GM06990 (cell line): Measurements from ENCODE around the gene CIRBP.
"Not testable (repeated sequence)": the region's sequence is repeated elsewhere in the genome, so short reads cannot be mapped to it uniquely, and the experiment has no call there.

Source experiments
- DNase-seq: peaks from one replicate; pipeline ENCODE4 v3.0.0-alpha.2; 2011; ENCODE audit not compliant: insufficient read length; ENCODE audit errors: extremely low read depth
- H3K27me3 ChIP-seq: replicated peaks from 2 replicates; pipeline ENCODE4 v1.6.0; 2011; ENCODE audit warnings: low read length; ENCODE audit not compliant: control insufficient read depth, insufficient read depth
- H3K36me3 ChIP-seq: 2 replicates; pipeline ENCODE4 v1.5.1; 2011; ENCODE audit warnings: low read length; ENCODE audit not compliant: control insufficient read depth, insufficient read depth
- H3K4me3 ChIP-seq: replicated peaks from 2 replicates; pipeline ENCODE4 v1.5.1; 2011; ENCODE audit warnings: low read depth, mild to moderate bottlenecking, control low read depth, low read length
- TF ChIP-seq, protein P1 (sequence below): IDR thresholded peaks from 2 replicates; pipeline ENCODE4 v1.5.1; 2011; ENCODE audit warnings: low read length, control low read depth, mild to moderate bottlenecking, inconsistent platforms; ENCODE audit not compliant: insufficient read depth, poor library complexity, severe bottlenecking

The CIRBP gene

GRCh38 chr19:1300744-1301490 is 31.8 kb downstream of the CIRBP start:
- no peaks in the 10 kb centered on the region for H3K36me3 ChIP-seq
- DNase-seq, result no peak
- H3K4me3 ChIP-seq, result no peak overlapping the region
- TF ChIP-seq, protein P1, sequence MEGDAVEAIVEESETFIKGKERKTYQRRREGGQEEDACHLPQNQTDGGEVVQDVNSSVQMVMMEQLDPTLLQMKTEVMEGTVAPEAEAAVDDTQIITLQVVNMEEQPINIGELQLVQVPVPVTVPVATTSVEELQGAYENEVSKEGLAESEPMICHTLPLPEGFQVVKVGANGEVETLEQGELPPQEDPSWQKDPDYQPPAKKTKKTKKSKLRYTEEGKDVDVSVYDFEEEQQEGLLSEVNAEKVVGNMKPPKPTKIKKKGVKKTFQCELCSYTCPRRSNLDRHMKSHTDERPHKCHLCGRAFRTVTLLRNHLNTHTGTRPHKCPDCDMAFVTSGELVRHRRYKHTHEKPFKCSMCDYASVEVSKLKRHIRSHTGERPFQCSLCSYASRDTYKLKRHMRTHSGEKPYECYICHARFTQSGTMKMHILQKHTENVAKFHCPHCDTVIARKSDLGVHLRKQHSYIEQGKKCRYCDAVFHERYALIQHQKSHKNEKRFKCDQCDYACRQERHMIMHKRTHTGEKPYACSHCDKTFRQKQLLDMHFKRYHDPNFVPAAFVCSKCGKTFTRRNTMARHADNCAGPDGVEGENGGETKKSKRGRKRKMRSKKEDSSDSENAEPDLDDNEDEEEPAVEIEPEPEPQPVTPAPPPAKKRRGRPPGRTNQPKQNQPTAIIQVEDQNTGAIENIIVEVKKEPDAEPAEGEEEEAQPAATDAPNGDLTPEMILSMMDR, result no peak
- H3K27me3 ChIP-seq, result no peaks in the 10 kb centered on the region

DNA sequence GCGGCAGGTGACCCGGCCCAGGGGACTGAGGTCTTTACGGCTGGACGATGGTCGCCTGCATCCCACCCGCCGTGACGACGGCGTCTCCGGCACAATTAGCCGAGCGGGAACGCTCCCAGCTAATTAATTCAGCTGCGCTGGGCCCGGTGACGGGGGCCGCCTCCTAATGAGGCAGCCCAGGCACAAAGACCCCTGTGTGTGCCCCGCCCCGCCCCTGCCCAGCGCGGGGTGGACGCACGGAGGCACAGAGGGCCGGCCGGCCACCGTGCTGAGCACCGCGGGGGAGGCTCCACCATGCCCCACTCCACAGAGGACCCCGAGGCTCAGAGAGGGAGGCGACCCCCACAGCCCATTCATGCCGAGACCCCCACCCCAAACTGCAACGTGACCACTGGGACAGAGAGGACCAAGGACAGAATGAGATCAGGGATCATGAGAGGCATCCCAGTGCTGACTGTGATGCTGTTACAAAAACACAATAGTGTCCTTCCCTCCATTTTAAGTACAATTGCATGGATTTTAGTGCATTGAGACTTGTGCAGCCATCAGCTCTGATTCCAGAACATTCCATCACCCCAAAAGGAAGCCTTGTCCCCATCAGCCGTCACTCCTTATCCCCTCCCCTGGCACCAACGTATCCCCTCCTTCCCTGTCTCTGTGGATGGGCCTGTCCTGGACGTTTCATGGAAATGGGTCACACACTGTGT is 33.6 kb downstream of the CIRBP start:
- H3K4me3 ChIP-seq, result no peak overlapping the region
- DNase-seq, result no peak
- no peaks in the 10 kb centered on the region for H3K36me3 ChIP-seq
- no peaks in the 10 kb centered on the region for H3K27me3 ChIP-seq
- TF ChIP-seq, protein P1, result no peak

DNA sequence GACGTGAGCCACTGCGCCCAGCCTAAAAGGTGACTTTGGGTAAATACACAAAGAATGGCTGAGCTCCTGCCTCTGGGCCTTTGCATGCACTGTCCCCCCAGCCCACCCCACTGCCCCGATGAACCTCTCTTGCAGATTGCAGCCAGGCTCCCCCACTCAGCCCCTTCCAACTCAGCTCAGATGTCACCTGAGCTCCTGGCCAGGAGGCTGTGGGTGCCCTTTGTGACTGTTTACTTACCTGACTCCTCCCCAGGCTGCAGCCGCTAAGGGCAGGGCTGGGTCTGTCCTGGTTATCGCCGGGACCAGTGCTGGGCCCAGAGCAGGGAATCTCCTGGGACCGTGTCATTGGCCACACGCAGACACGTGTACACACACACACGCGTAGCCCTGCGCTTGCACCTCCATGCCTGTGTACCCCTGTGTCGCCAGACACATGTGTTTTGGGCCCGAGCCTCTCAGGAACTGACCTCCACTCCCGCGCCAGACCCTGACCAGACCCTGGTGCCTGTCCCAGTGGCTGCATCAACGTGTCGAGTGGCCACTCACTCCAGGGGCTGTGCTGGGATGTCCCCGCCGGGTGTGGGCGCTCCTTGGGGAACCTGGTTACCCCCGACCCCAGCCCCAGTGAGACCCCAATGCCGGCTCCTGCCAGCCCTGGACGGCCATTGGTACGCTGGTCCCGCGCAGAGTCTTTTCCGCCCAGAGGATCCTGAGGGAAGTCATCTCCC is 35.2 kb downstream of the CIRBP start:
- Histone ChIP-seq H3K4me3 (no peak overlapping the region), H3K27me3 (no peaks in the 10 kb centered on the region), H3K36me3 (no peaks in the 10 kb centered on the region)
- no peak for DNase-seq
- TF ChIP-seq, protein P1, result no peak

DNA sequence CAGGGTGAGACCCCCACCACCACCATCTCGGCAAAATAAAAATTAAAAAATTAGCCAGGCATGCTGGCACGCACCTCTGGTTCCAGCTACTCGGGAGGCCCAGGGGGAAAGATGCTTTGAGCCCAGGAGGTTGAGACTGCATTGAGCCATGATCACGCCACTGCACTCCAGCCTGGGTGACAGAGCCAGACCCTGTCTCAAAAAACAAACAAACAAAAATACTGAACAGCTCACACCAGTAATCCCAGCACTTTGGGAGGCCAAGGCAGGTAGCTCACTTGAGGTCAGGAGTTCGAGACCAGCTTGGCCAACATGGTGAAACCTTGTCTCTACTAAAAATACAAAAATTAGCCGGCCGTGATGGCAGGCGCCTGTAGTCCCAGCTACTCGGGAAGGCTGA is 36.2 kb downstream of the CIRBP start:
- DNase-seq, H3K36me3 ChIP-seq, H3K27me3 ChIP-seq, H3K4me3 ChIP-seq: not testable (repeated sequence)

GRCh38 chr19:1307320-1307719 is 38.2 kb downstream of the CIRBP start:
- H3K27me3 ChIP-seq, result no peaks in the 10 kb centered on the region
- TF ChIP-seq, protein P1, result no peak
- DNase-seq, result no peak
- H3K4me3 ChIP-seq, result no peak overlapping the region
- H3K36me3 ChIP-seq, result no peaks in the 10 kb centered on the region

- no peak for DNase-seq
- TF ChIP-seq, protein P1, result no peak
These were observed 38.7 kb downstream of the CIRBP start for GRCh38 chr19:1307755-1308303.

More at GRCh38 chr19:1307755-1308303, 38.7 kb downstream of the CIRBP start:
- Histone ChIP-seq H3K36me3 (no peaks in the 10 kb centered on the region), H3K4me3 (no peak overlapping the region), H3K27me3 (no peaks in the 10 kb centered on the region)
